ENCODE measurements around the gene CCDC107.

CCDC107 gene

DNA sequence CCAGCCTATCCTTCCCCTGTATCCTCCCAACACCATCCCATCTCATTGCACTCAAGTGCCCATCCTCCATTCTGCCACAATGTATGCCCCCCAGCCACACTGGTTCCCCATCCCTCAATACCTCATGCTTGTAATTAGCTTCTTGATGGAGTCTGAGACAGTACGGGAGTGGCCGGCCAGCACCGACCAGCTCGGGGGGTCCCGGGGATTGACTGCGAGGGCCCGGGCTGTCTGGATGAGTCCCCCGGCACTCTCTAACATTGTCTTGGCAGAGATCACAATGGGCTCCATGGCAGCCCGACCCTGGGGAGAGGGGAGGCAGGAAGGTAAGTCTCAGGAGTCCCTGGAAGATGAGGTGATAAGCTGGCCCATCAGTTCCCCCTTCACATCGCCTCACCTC is 48.9 kb downstream of the CCDC107 start:
- DNase-seq: no peak

DNA sequence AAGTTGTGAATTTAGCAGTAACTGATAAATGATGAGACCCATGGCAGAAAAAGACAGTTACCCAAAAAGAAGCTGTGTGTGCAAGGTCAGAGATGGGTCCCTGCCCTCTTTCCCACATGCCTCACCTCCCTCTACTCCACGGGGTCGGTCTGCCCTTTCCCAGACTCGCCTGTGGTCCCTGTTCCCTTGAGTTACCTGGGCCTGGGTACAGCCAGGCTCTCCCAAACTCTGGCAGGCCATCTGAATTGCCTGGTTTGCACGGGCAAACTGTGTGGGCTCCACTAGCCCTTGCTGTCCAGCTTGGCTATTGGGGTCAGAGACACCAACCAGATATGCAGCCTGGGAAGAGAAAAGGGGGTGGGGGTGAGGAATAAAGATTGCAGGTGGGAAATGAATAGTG is 50.1 kb downstream of the CCDC107 start:
- DNase-seq: no peak

DNA sequence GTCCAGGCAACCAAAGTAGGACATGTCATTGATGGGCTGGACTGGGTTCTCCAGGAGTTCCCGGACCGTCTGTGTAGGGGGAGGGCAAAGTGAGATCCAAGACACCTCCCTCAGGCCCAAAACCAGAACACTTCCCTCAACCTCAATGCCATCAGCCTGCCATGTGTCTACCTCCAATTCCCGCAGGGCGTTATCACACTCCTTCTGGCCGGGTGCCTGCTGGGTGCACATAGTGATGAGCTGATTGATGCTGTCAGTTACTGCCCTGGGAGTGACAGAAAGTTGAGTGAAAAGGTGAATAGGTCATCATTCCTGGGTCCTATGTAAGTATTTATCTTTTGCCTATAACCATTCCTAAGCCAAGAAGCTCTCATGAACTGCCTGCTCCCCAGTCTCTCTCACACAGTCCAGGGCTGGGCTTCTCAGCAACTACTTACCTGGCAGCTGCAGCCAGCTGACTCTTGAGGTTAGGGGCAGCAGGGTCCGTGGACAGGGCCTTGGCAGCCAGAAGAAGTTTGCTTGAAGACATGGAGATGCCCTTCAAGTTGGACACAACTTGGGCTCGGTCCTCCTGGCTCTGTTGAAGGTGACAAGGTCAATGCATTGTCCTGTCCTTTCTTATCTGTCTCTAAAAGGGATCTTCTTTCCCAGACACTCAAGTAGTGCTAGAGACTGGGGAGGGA is 52.9 kb downstream of the CCDC107 start:
- DNase-seq: no peak
